ENCODE results near the gene DNAJC17.

The DNAJC17 gene

GRCh38 chr15:40796041-40796440 is 11.2 kb downstream of the DNAJC17 start:
- no peak overlapping the region for H2BK5ac ChIP-seq (ENCODE audit: low read depth, low read length, poor library complexity, severe bottlenecking)
- no peak overlapping the region for H3K4ac ChIP-seq (ENCODE audit: low read depth in 1 of 2, low read length in 2 of 2)
- no peak overlapping the region for H4K91ac ChIP-seq (ENCODE audit: low read length)
- H4K8ac ChIP-seq (ENCODE audit: low read length) = no peak overlapping the region
- H2BK15ac ChIP-seq (ENCODE audit: low read depth, poor library complexity, severe bottlenecking) = no peak overlapping the region
- no peak overlapping the region for H2AFZ ChIP-seq (ENCODE audit: low read depth, low read length)
- H2AK5ac ChIP-seq (ENCODE audit: low read length, severe bottlenecking) = no peak overlapping the region
- peaks cover 31% of the 10 kb centered on the region for H3K79me1 ChIP-seq (replicated peaks; ENCODE audit: low read length, poor library complexity, severe bottlenecking)
- peaks cover 5 to 8% of the 10 kb centered on the region in 2 experiments for H3K36me3 ChIP-seq (ENCODE audit: control insufficient read depth in 1 of 2, insufficient read depth in 2 of 2, low read depth in 1 of 2, low read length in 2 of 2)
- H3K23ac ChIP-seq (ENCODE audit: low read length in 2 of 2) = no peak overlapping the region
- no peak overlapping the region for H3K4me3 ChIP-seq (ENCODE audit: insufficient read depth in 1 of 2, low read depth in 1 of 2, low read length in 2 of 2)
- H3K18ac ChIP-seq (ENCODE audit: low read depth in 1 of 2, low read length in 2 of 2) = no peak overlapping the region
- no peak overlapping the region for H3K4me2 ChIP-seq (ENCODE audit: low read length, poor library complexity, severe bottlenecking)
- no peak overlapping the region for H3K9ac ChIP-seq (ENCODE audit: low read length)
- no peak overlapping the region for H2BK120ac ChIP-seq (ENCODE audit: low read depth, low read length)
- no peak for DNase-seq
- WGBS = 83% methylated on average over 2 of the region's 2 CpGs
- H3K4me1 ChIP-seq (ENCODE audit: control insufficient read depth, insufficient read depth, low read depth, low read length) = peaks cover 6% of the 10 kb centered on the region
- no peaks in the 10 kb centered on the region for H3K27me3 ChIP-seq (ENCODE audit: control insufficient read depth in 1 of 2, insufficient read depth in 1 of 2, low read length in 2 of 2)
- no peak overlapping the region for H3K27ac ChIP-seq (ENCODE audit: low read length, poor library complexity, severe bottlenecking)
- H3K9me3 ChIP-seq (ENCODE audit: control insufficient read depth, low read length) = no peaks in the 10 kb centered on the region
- H2BK12ac ChIP-seq (ENCODE audit: low read length in 2 of 2) = no peak overlapping the region
- no peak overlapping the region for H3K14ac ChIP-seq (ENCODE audit: low read length in 2 of 2)

GRCh38 chr15:40793216-40793989 is 13.9 kb downstream of the DNAJC17 start:
- H4K91ac ChIP-seq (ENCODE audit: low read length) = no peak overlapping the region
- WGBS = 39% methylated on average over 8 of the region's 9 CpGs
- peak overlapping the region; percentile 71 for H3K27ac ChIP-seq (ENCODE audit: low read length, poor library complexity, severe bottlenecking)
- peaks cover 5% of the 10 kb centered on the region in 2 experiments for H3K36me3 ChIP-seq (ENCODE audit: control insufficient read depth in 1 of 2, insufficient read depth in 2 of 2, low read depth in 1 of 2, low read length in 2 of 2)
- no peak overlapping the region for H3K14ac ChIP-seq (ENCODE audit: low read length in 2 of 2)
- peak overlapping the region in 1 of 2 experiments; percentile 28 for H3K18ac ChIP-seq (ENCODE audit: low read depth in 1 of 2, low read length in 2 of 2)
- peak overlapping the region; percentile 21 for H3K4me2 ChIP-seq (ENCODE audit: low read length, poor library complexity, severe bottlenecking)
- no peak overlapping the region for H4K8ac ChIP-seq (ENCODE audit: low read length)
- H3K79me1 ChIP-seq (replicated peaks; ENCODE audit: low read length, poor library complexity, severe bottlenecking) = peaks cover 30% of the 10 kb centered on the region
- peak overlapping the region in 1 of 2 experiments; percentile 30 for H3K4me3 ChIP-seq (ENCODE audit: insufficient read depth in 1 of 2, low read depth in 1 of 2, low read length in 2 of 2)
- H2AFZ ChIP-seq (ENCODE audit: low read depth, low read length) = no peak overlapping the region
- H3K4ac ChIP-seq (ENCODE audit: low read depth in 1 of 2, low read length in 2 of 2) = no peak overlapping the region
- H2BK120ac ChIP-seq (ENCODE audit: low read depth, low read length) = no peak overlapping the region
- no peaks in the 10 kb centered on the region for H3K9me3 ChIP-seq (ENCODE audit: control insufficient read depth, low read length)
- no peak overlapping the region for H2BK12ac ChIP-seq (ENCODE audit: low read length in 2 of 2)
- peak; percentile 89 for DNase-seq
- H3K9ac ChIP-seq (ENCODE audit: low read length) = peak overlapping the region; percentile 26
- peaks cover 8% of the 10 kb centered on the region for H3K4me1 ChIP-seq (ENCODE audit: control insufficient read depth, insufficient read depth, low read depth, low read length)
- no peak overlapping the region for H2BK15ac ChIP-seq (ENCODE audit: low read depth, poor library complexity, severe bottlenecking)
- H3K27me3 ChIP-seq (ENCODE audit: control insufficient read depth in 1 of 2, insufficient read depth in 1 of 2, low read length in 2 of 2) = no peaks in the 10 kb centered on the region
- no peak overlapping the region for H3K23ac ChIP-seq (ENCODE audit: low read length in 2 of 2)
- H2BK5ac ChIP-seq (ENCODE audit: low read depth, low read length, poor library complexity, severe bottlenecking) = no peak overlapping the region
- no peak overlapping the region for H2AK5ac ChIP-seq (ENCODE audit: low read length, severe bottlenecking)

GRCh38 chr15:40792394-40792793 is 14.9 kb downstream of the DNAJC17 start:
- H2AFZ ChIP-seq (ENCODE audit: low read depth, low read length) = no peak overlapping the region
- no peaks in the 10 kb centered on the region for H3K27me3 ChIP-seq (ENCODE audit: control insufficient read depth in 1 of 2, insufficient read depth in 1 of 2, low read length in 2 of 2)
- H2BK15ac ChIP-seq (ENCODE audit: low read depth, poor library complexity, severe bottlenecking) = no peak overlapping the region
- no peak overlapping the region for H2BK5ac ChIP-seq (ENCODE audit: low read depth, low read length, poor library complexity, severe bottlenecking)
- H3K36me3 ChIP-seq (ENCODE audit: control insufficient read depth in 1 of 2, insufficient read depth in 2 of 2, low read depth in 1 of 2, low read length in 2 of 2) = peaks cover 5% of the 10 kb centered on the region in 2 experiments
- H3K9me3 ChIP-seq (ENCODE audit: control insufficient read depth, low read length) = no peaks in the 10 kb centered on the region
- H2BK12ac ChIP-seq (ENCODE audit: low read length in 2 of 2) = no peak overlapping the region
- no peak for DNase-seq
- H4K91ac ChIP-seq (ENCODE audit: low read length) = no peak overlapping the region
- peaks cover 15% of the 10 kb centered on the region for H3K4me1 ChIP-seq (ENCODE audit: control insufficient read depth, insufficient read depth, low read depth, low read length)
- WGBS = 95% methylated on average over 3 of the region's 3 CpGs
- no peak overlapping the region for H3K23ac ChIP-seq (ENCODE audit: low read length in 2 of 2)
- H3K4me3 ChIP-seq (ENCODE audit: insufficient read depth in 1 of 2, low read depth in 1 of 2, low read length in 2 of 2) = no peak overlapping the region
- H3K9ac ChIP-seq (ENCODE audit: low read length) = no peak overlapping the region
- no peak overlapping the region for H3K4ac ChIP-seq (ENCODE audit: low read depth in 1 of 2, low read length in 2 of 2)
- no peak overlapping the region for H3K14ac ChIP-seq (ENCODE audit: low read length in 2 of 2)
- H3K4me2 ChIP-seq (ENCODE audit: low read length, poor library complexity, severe bottlenecking) = no peak overlapping the region
- no peak overlapping the region for H4K8ac ChIP-seq (ENCODE audit: low read length)
- H3K27ac ChIP-seq (ENCODE audit: low read length, poor library complexity, severe bottlenecking) = no peak overlapping the region
- peaks cover 33% of the 10 kb centered on the region for H3K79me1 ChIP-seq (replicated peaks; ENCODE audit: low read length, poor library complexity, severe bottlenecking)
- no peak overlapping the region for H3K18ac ChIP-seq (ENCODE audit: low read depth in 1 of 2, low read length in 2 of 2)
- no peak overlapping the region for H2BK120ac ChIP-seq (ENCODE audit: low read depth, low read length)
- H2AK5ac ChIP-seq (ENCODE audit: low read length, severe bottlenecking) = peak overlapping the region; percentile 76

GRCh38 chr15:40790718-40791117 is 16.6 kb downstream of the DNAJC17 start:
- Histone ChIP-seq H3K27ac (ENCODE audit: low read length, poor library complexity, severe bottlenecking) (no peak overlapping the region), H4K91ac (ENCODE audit: low read length) (no peak overlapping the region), H2BK15ac (ENCODE audit: low read depth, poor library complexity, severe bottlenecking) (no peak overlapping the region), H4K8ac (ENCODE audit: low read length) (no peak overlapping the region), H2BK12ac (ENCODE audit: low read length in 2 of 2) (no peak overlapping the region), H2AK5ac (ENCODE audit: low read length, severe bottlenecking) (no peak overlapping the region), H3K9me3 (ENCODE audit: control insufficient read depth, low read length) (no peaks in the 10 kb centered on the region), H3K9ac (ENCODE audit: low read length) (no peak overlapping the region), H2BK5ac (ENCODE audit: low read depth, low read length, poor library complexity, severe bottlenecking) (no peak overlapping the region), H3K27me3 (ENCODE audit: control insufficient read depth in 1 of 2, insufficient read depth in 1 of 2, low read length in 2 of 2) (no peaks in the 10 kb centered on the region), H3K4ac (ENCODE audit: low read depth in 1 of 2, low read length in 2 of 2) (no peak overlapping the region), H2BK120ac (ENCODE audit: low read depth, low read length) (no peak overlapping the region), H2AFZ (ENCODE audit: low read depth, low read length) (no peak overlapping the region), H3K4me1 (ENCODE audit: control insufficient read depth, insufficient read depth, low read depth, low read length) (peaks cover 15% of the 10 kb centered on the region), H3K18ac (ENCODE audit: low read depth in 1 of 2, low read length in 2 of 2) (no peak overlapping the region), H3K23ac (ENCODE audit: low read length in 2 of 2) (no peak overlapping the region), H3K36me3 (ENCODE audit: control insufficient read depth in 1 of 2, insufficient read depth in 2 of 2, low read depth in 1 of 2, low read length in 2 of 2) (peaks cover 5% of the 10 kb centered on the region in 2 experiments), H3K14ac (ENCODE audit: low read length in 2 of 2) (no peak overlapping the region), H3K4me3 (ENCODE audit: insufficient read depth in 1 of 2, low read depth in 1 of 2, low read length in 2 of 2) (no peak overlapping the region), H3K4me2 (ENCODE audit: low read length, poor library complexity, severe bottlenecking) (no peak overlapping the region), H3K79me1 (replicated peaks; ENCODE audit: low read length, poor library complexity, severe bottlenecking) (peaks cover 30% of the 10 kb centered on the region)
- DNase-seq = peak; percentile 29
- no CpG with 5 or more reads among the region's 3 CpGs for WGBS

All from mesenchymal stem cell (in vitro differentiated cells and primary cell).